ENCODE measurements around the gene PPM1L. TPM values are rescaled to one million over a fixed set of nuclear protein-coding genes. Genes with fewer than 3 reads are reported as not detected.

Gene PPM1L
- total RNA-seq, 1 donor from 2014 or later, result 8.5 TPM

GRCh38 chr3:161081633-161082032, 325.6 kb downstream of the PPM1L start:
- no peak for TF ChIP-seq CTCF (IDR thresholded peaks at IDR 0.05)
- DNase-seq (ENCODE audit: low spot score), result no peak
- no peaks in the 10 kb centered on the region for H3K27me3 Mint-ChIP-seq (ENCODE audit: low read depth)
- no peaks in the 10 kb centered on the region for H3K9me3 Mint-ChIP-seq (ENCODE audit: low read depth)
- H3K4me3 Mint-ChIP-seq (ENCODE audit: unreplicated experiment), result no peak overlapping the region
- H3K36me3 Mint-ChIP-seq (ENCODE audit: low read depth), result peaks cover 11% of the 10 kb centered on the region
- H3K27ac Mint-ChIP-seq (ENCODE audit: unreplicated experiment), result no peak overlapping the region
- H3K4me1 Mint-ChIP-seq (ENCODE audit: low read depth), result peaks cover 17% of the 10 kb centered on the region

- no peak overlapping the region for H3K4me3 Mint-ChIP-seq (ENCODE audit: unreplicated experiment)
- no peaks in the 10 kb centered on the region for H3K9me3 Mint-ChIP-seq (ENCODE audit: low read depth)
- no peaks in the 10 kb centered on the region for H3K27me3 Mint-ChIP-seq (ENCODE audit: low read depth)
- peaks cover 11% of the 10 kb centered on the region for H3K36me3 Mint-ChIP-seq (ENCODE audit: low read depth)
- no peak overlapping the region for H3K27ac Mint-ChIP-seq (ENCODE audit: unreplicated experiment)
- DNase-seq (ENCODE audit: low spot score), result no peak
- peaks cover 14% of the 10 kb centered on the region for H3K4me1 Mint-ChIP-seq (ENCODE audit: low read depth)
- TF ChIP-seq CTCF (IDR thresholded peaks at IDR 0.05), result no peak
Observed at GRCh38 chr3:161082063-161082462, 326.0 kb downstream of the PPM1L start.

- H3K27me3 Mint-ChIP-seq (ENCODE audit: low read depth), result no peaks in the 10 kb centered on the region
- no peak for TF ChIP-seq CTCF (IDR thresholded peaks at IDR 0.05)
- H3K9me3 Mint-ChIP-seq (ENCODE audit: low read depth), result no peaks in the 10 kb centered on the region
- H3K27ac Mint-ChIP-seq (ENCODE audit: unreplicated experiment), result no peak overlapping the region
- H3K36me3 Mint-ChIP-seq (ENCODE audit: low read depth), result peaks cover 16% of the 10 kb centered on the region
- no peak for DNase-seq (ENCODE audit: low spot score)
- no peak overlapping the region for H3K4me3 Mint-ChIP-seq (ENCODE audit: unreplicated experiment)
- H3K4me1 Mint-ChIP-seq (ENCODE audit: low read depth), result peaks cover 4% of the 10 kb centered on the region
Observed at GRCh38 chr3:161083131-161083530, 327.1 kb downstream of the PPM1L start.

GRCh38 chr3:161084277-161084676, 328.2 kb downstream of the PPM1L start:
- no peak for DNase-seq (ENCODE audit: low spot score)
- Mint-ChIP-seq H3K27me3 (ENCODE audit: low read depth) (no peaks in the 10 kb centered on the region), H3K4me1 (ENCODE audit: low read depth) (peaks cover 3% of the 10 kb centered on the region), H3K4me3 (ENCODE audit: unreplicated experiment) (no peak overlapping the region), H3K36me3 (ENCODE audit: low read depth) (peaks cover 22% of the 10 kb centered on the region), H3K27ac (ENCODE audit: unreplicated experiment) (no peak overlapping the region), H3K9me3 (ENCODE audit: low read depth) (no peaks in the 10 kb centered on the region)
- TF ChIP-seq CTCF (IDR thresholded peaks at IDR 0.05), result no peak

GRCh38 chr3:161093895-161094294, 337.9 kb downstream of the PPM1L start:
- Mint-ChIP-seq H3K36me3 (ENCODE audit: low read depth) (peaks cover 5% of the 10 kb centered on the region), H3K27me3 (ENCODE audit: low read depth) (no peaks in the 10 kb centered on the region), H3K4me3 (ENCODE audit: unreplicated experiment) (no peak overlapping the region), H3K4me1 (ENCODE audit: low read depth) (no peaks in the 10 kb centered on the region), H3K9me3 (ENCODE audit: low read depth) (no peaks in the 10 kb centered on the region), H3K27ac (ENCODE audit: unreplicated experiment) (no peak overlapping the region)
- DNase-seq (ENCODE audit: low spot score), result no peak
- no peak for TF ChIP-seq CTCF (IDR thresholded peaks at IDR 0.05)
